ENCODE results near the gene KIZ. TPM values are rescaled to one million over a fixed set of nuclear protein-coding genes. Genes with fewer than 3 reads are reported as not detected.

Gene KIZ
- total RNA-seq (2021; fragmentation: NEBNext Ultra II Directional; extraction: Animal tissue kit (Norgen Biotek cat#: 25700)): 10 to 100 TPM; 11.5 to 18.8 (median 14.0) TPM
- long read RNA-seq, transcript KIZ-210 (13 exons, 2,130 nt): major isoform, 12 of 21 reads
- long read RNA-seq, partial matches to known transcripts: 5 of 21 reads
- long read RNA-seq, other reads (novel, unspliced or antisense): 4 of 21 reads

- peak; percentile 57 for TF ChIP-seq CTCF (IDR thresholded peaks at IDR 0.05)
- peak; percentile 92 for DNase-seq
- Mint-ChIP-seq H3K4me1 (ENCODE audit: low read depth) (peaks cover 23% of the 10 kb centered on the region), H3K36me3 (ENCODE audit: low read depth) (no peaks in the 10 kb centered on the region), H3K9me3 (no peaks in the 10 kb centered on the region), H3K4me3 (peak within 1 kb of the TSS; percentile 95), H3K27ac (peak within 1 kb of the TSS; percentile 81), H3K27me3 (ENCODE audit: insufficient read depth) (no peaks in the 10 kb centered on the region; the same call in 1 of the 2 replicates)
Measured at GRCh38 chr20:21125849-21126580, at the start of gene KIZ. KIZ (plus strand) TSS chr20:21126082; CDS start chr20:21126116, 34 bp downstream.

DNA sequence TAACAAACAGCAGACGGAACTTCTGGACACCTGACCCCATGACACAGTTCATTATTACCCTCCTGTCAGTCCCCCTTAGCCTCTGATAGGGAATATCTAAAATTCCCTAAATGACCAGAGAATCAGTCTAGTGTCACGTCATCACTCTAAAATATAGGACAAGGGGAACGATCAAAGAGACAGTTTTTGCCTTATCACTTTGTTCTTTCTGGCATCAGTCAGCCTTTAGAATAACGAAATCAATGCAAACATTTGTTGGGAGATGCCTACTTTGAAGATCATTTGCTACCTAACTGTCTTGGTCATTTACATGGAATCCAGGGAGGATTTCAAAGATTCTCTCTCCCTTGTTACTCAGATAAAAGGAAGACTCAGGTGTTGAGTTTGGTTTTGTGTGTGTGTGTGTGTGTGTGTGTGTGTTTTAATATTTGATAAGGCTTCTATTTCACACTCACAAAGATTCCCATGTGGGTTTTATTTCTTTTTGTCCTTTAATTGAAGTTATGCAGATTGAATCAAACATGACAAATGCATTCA lies 48.0 kb upstream of the KIZ start:
- TF ChIP-seq CTCF (IDR thresholded peaks at IDR 0.05): no peak
- no peak overlapping the region for H3K4me3 Mint-ChIP-seq
- no peaks in the 10 kb centered on the region for H3K36me3 Mint-ChIP-seq (ENCODE audit: low read depth)
- no peak for DNase-seq
- no peaks in the 10 kb centered on the region for H3K9me3 Mint-ChIP-seq
- no peaks in the 10 kb centered on the region for H3K4me1 Mint-ChIP-seq (ENCODE audit: low read depth)
- peaks cover 2% of the 10 kb centered on the region for H3K27me3 Mint-ChIP-seq (ENCODE audit: insufficient read depth)
- no peak overlapping the region for H3K27ac Mint-ChIP-seq

DNA sequence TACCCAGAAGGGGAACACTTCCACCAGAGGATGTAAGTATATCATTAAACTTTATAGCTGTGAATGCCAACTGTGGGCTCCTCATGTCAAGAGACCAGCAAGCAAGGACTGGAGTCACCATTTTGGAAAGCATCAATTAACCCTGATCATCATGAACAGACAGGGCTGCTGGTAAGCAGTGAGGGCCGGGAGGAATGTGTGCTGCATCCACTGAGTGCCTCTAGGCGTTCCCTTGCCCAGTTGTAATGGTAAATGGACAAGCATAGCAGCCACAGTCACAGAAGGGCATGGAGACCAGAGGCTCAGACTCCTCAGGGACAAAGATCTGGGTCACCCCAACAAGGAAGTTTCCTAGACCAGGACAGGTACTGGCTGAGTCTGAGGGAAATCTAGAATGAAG lies 43.3 kb upstream of the KIZ start:
- H3K4me1 Mint-ChIP-seq (ENCODE audit: low read depth): no peaks in the 10 kb centered on the region
- H3K27me3 Mint-ChIP-seq (ENCODE audit: insufficient read depth): no peaks in the 10 kb centered on the region; the same call in none of the 2 replicates
- H3K4me3 Mint-ChIP-seq: no peak overlapping the region
- no peak for TF ChIP-seq CTCF (IDR thresholded peaks at IDR 0.05)
- no peaks in the 10 kb centered on the region for H3K9me3 Mint-ChIP-seq
- H3K36me3 Mint-ChIP-seq (ENCODE audit: low read depth): no peaks in the 10 kb centered on the region
- no peak overlapping the region for H3K27ac Mint-ChIP-seq
- DNase-seq: no peak

- Mint-ChIP-seq H3K9me3 (no peaks in the 10 kb centered on the region), H3K36me3 (ENCODE audit: low read depth) (no peaks in the 10 kb centered on the region), H3K4me1 (ENCODE audit: low read depth) (no peaks in the 10 kb centered on the region), H3K27ac (no peak overlapping the region), H3K4me3 (no peak overlapping the region), H3K27me3 (ENCODE audit: insufficient read depth) (peaks cover 2% of the 10 kb centered on the region)
- TF ChIP-seq CTCF (IDR thresholded peaks at IDR 0.05): no peak
- DNase-seq: no peak
Measured at GRCh38 chr20:21083825-21084325, 42.0 kb upstream of the KIZ start.

DNA sequence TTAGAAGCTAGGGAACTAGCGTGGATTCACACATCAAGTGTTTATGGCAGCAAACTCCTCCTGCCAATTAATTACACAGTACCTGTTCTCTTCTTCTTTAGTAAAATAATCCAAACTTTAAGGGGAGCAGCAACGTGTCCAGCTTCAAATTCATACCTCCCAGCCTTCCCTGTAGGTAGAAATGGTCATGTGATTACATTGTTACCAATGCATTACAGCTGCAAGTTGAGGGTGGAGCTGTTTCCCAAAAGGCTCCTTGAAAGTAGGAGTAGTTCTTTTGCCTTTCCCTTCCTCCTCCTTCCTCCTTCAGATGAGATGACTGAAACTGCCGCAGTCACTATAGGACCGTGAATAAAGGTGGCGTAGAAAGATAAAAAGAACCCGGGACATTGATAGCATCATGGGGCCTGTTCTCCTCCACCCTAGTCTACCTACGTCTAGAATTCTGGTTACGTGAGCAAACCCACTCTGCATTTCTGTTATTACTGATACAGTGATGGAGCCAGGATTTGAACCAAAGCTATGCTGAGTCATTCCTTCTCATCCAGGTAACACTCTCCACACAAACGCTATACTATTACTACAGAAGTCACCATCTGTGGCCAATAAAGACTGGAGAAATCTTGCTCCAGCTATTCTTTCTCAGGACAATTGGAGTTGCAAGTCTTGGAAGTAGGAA lies 37.9 kb upstream of the KIZ start:
- Mint-ChIP-seq H3K9me3 (no peaks in the 10 kb centered on the region), H3K27ac (no peak overlapping the region), H3K4me3 (no peak overlapping the region), H3K4me1 (ENCODE audit: low read depth) (peaks cover 6% of the 10 kb centered on the region), H3K27me3 (ENCODE audit: insufficient read depth) (peaks cover 6% of the 10 kb centered on the region), H3K36me3 (ENCODE audit: low read depth) (no peaks in the 10 kb centered on the region)
- DNase-seq: no peak
- TF ChIP-seq CTCF (IDR thresholded peaks at IDR 0.05): no peak
